Measurements from ENCODE around the gene GLI3. TPM values are rescaled to one million over a fixed set of nuclear protein-coding genes. Genes with fewer than 3 reads are reported as not detected.

GLI3 gene
- total RNA-seq, 3 donors from 2014 or later = 0.03 to 0.24 (median 0.13) TPM

- H3K4me3 Mint-ChIP-seq = no peak overlapping the region
- peaks cover 11% of the 10 kb centered on the region for H3K27me3 Mint-ChIP-seq (ENCODE audit: low read depth)
- no peaks in the 10 kb centered on the region for H3K36me3 Mint-ChIP-seq (ENCODE audit: insufficient read depth)
- H3K9me3 Mint-ChIP-seq = no peaks in the 10 kb centered on the region
- H3K4me1 Mint-ChIP-seq (ENCODE audit: low read depth) = no peaks in the 10 kb centered on the region
- ATAC-seq (no peak), DNase-seq (no peak)
These were observed 215.0 kb downstream of the GLI3 start for GRCh38 chr7:42022056-42022455.

GRCh38 chr7:42021631-42022030 lies 215.4 kb downstream of the GLI3 start:
- Mint-ChIP-seq H3K9me3 (no peaks in the 10 kb centered on the region), H3K27me3 (ENCODE audit: low read depth) (peaks cover 11% of the 10 kb centered on the region), H3K4me3 (no peak overlapping the region), H3K4me1 (ENCODE audit: low read depth) (no peaks in the 10 kb centered on the region), H3K36me3 (ENCODE audit: insufficient read depth) (no peaks in the 10 kb centered on the region)
- no peak for DNase-seq
- ATAC-seq = no peak

- ATAC-seq (no peak), DNase-seq (no peak)
- H3K4me3 Mint-ChIP-seq = no peak overlapping the region
- no peaks in the 10 kb centered on the region for H3K36me3 Mint-ChIP-seq (ENCODE audit: insufficient read depth)
- H3K4me1 Mint-ChIP-seq (ENCODE audit: low read depth) = no peaks in the 10 kb centered on the region
- H3K9me3 Mint-ChIP-seq = peaks cover under 1% of the 10 kb centered on the region
- H3K27me3 Mint-ChIP-seq (ENCODE audit: low read depth) = peaks cover 1% of the 10 kb centered on the region
These were observed 216.9 kb downstream of the GLI3 start for GRCh38 chr7:42020061-42020460.

GRCh38 chr7:42017349-42017986 lies 219.5 kb downstream of the GLI3 start:
- DNase-seq (no peak), ATAC-seq (no peak)
- H3K9me3 Mint-ChIP-seq = peaks cover 15% of the 10 kb centered on the region
- H3K36me3 Mint-ChIP-seq (ENCODE audit: insufficient read depth) = no peaks in the 10 kb centered on the region
- no peaks in the 10 kb centered on the region for H3K4me1 Mint-ChIP-seq (ENCODE audit: low read depth)
- peaks cover 4% of the 10 kb centered on the region for H3K27me3 Mint-ChIP-seq (ENCODE audit: low read depth)
- H3K4me3 Mint-ChIP-seq = no peak overlapping the region

GRCh38 chr7:42016517-42016916 lies 220.5 kb downstream of the GLI3 start:
- peaks cover 15% of the 10 kb centered on the region for H3K9me3 Mint-ChIP-seq
- ATAC-seq (no peak), DNase-seq (no peak)
- H3K27me3 Mint-ChIP-seq (ENCODE audit: low read depth) = peaks cover 4% of the 10 kb centered on the region
- H3K4me3 Mint-ChIP-seq = no peak overlapping the region
- H3K36me3 Mint-ChIP-seq (ENCODE audit: insufficient read depth) = no peaks in the 10 kb centered on the region
- no peaks in the 10 kb centered on the region for H3K4me1 Mint-ChIP-seq (ENCODE audit: low read depth)

- DNase-seq = no peak
- no peaks in the 10 kb centered on the region for H3K4me1 Mint-ChIP-seq (ENCODE audit: low read depth)
- no peak overlapping the region for H3K4me3 Mint-ChIP-seq
- H3K9me3 Mint-ChIP-seq = peaks cover 15% of the 10 kb centered on the region
- ATAC-seq = no peak
- peaks cover 2% of the 10 kb centered on the region for H3K27me3 Mint-ChIP-seq (ENCODE audit: low read depth)
- no peaks in the 10 kb centered on the region for H3K36me3 Mint-ChIP-seq (ENCODE audit: insufficient read depth)
These were observed 222.1 kb downstream of the GLI3 start for GRCh38 chr7:42014625-42015618.

GRCh38 chr7:42012786-42013360 lies 224.1 kb downstream of the GLI3 start:
- ATAC-seq (no peak), DNase-seq (no peak)
- no peak overlapping the region for H3K4me3 Mint-ChIP-seq
- no peaks in the 10 kb centered on the region for H3K4me1 Mint-ChIP-seq (ENCODE audit: low read depth)
- peaks cover 15% of the 10 kb centered on the region for H3K9me3 Mint-ChIP-seq
- no peaks in the 10 kb centered on the region for H3K36me3 Mint-ChIP-seq (ENCODE audit: insufficient read depth)
- peaks cover 2% of the 10 kb centered on the region for H3K27me3 Mint-ChIP-seq (ENCODE audit: low read depth)

GRCh38 chr7:42012313-42012712 lies 224.7 kb downstream of the GLI3 start:
- Mint-ChIP-seq H3K36me3 (ENCODE audit: insufficient read depth) (no peaks in the 10 kb centered on the region), H3K27me3 (ENCODE audit: low read depth) (peaks cover 2% of the 10 kb centered on the region), H3K9me3 (peaks cover 15% of the 10 kb centered on the region), H3K4me1 (ENCODE audit: low read depth) (no peaks in the 10 kb centered on the region), H3K4me3 (no peak overlapping the region)
- ATAC-seq (no peak), DNase-seq (no peak)

GRCh38 chr7:42011846-42012245 lies 225.2 kb downstream of the GLI3 start:
- ATAC-seq = no peak
- no peaks in the 10 kb centered on the region for H3K36me3 Mint-ChIP-seq (ENCODE audit: insufficient read depth)
- DNase-seq = no peak
- H3K27me3 Mint-ChIP-seq (ENCODE audit: low read depth) = peaks cover 2% of the 10 kb centered on the region
- no peak overlapping the region for H3K4me3 Mint-ChIP-seq
- H3K4me1 Mint-ChIP-seq (ENCODE audit: low read depth) = no peaks in the 10 kb centered on the region
- H3K9me3 Mint-ChIP-seq = peaks cover 15% of the 10 kb centered on the region

GRCh38 chr7:42010751-42011150 lies 226.3 kb downstream of the GLI3 start:
- ATAC-seq = no peak
- Mint-ChIP-seq H3K36me3 (ENCODE audit: insufficient read depth) (no peaks in the 10 kb centered on the region), H3K4me1 (ENCODE audit: low read depth) (no peaks in the 10 kb centered on the region), H3K9me3 (peaks cover 15% of the 10 kb centered on the region), H3K27me3 (ENCODE audit: low read depth) (peaks cover 2% of the 10 kb centered on the region), H3K4me3 (no peak overlapping the region)
- no peak for DNase-seq

GRCh38 chr7:42006801-42007513 lies 230.1 kb downstream of the GLI3 start:
- no peaks in the 10 kb centered on the region for H3K4me1 Mint-ChIP-seq (ENCODE audit: low read depth)
- no peaks in the 10 kb centered on the region for H3K9me3 Mint-ChIP-seq
- no peak for DNase-seq
- no peak for ATAC-seq
- H3K36me3 Mint-ChIP-seq (ENCODE audit: insufficient read depth) = no peaks in the 10 kb centered on the region
- H3K27me3 Mint-ChIP-seq (ENCODE audit: low read depth) = no peaks in the 10 kb centered on the region
- H3K4me3 Mint-ChIP-seq = no peak overlapping the region

GRCh38 chr7:42002654-42003053 lies 234.4 kb downstream of the GLI3 start:
- no peak for ATAC-seq
- H3K27me3 Mint-ChIP-seq (ENCODE audit: low read depth) = peaks cover 4% of the 10 kb centered on the region
- H3K4me1 Mint-ChIP-seq (ENCODE audit: low read depth) = no peaks in the 10 kb centered on the region
- no peak overlapping the region for H3K4me3 Mint-ChIP-seq
- DNase-seq = no peak
- no peaks in the 10 kb centered on the region for H3K36me3 Mint-ChIP-seq (ENCODE audit: insufficient read depth)
- H3K9me3 Mint-ChIP-seq = no peaks in the 10 kb centered on the region

GRCh38 chr7:41999736-42000283 lies 237.2 kb downstream of the GLI3 start:
- Mint-ChIP-seq H3K4me3 (no peak overlapping the region), H3K36me3 (ENCODE audit: insufficient read depth) (no peaks in the 10 kb centered on the region), H3K4me1 (ENCODE audit: low read depth) (no peaks in the 10 kb centered on the region), H3K9me3 (no peaks in the 10 kb centered on the region), H3K27me3 (ENCODE audit: low read depth) (peaks cover 4% of the 10 kb centered on the region)
- no peak for ATAC-seq
- no peak for DNase-seq

- Mint-ChIP-seq H3K4me1 (ENCODE audit: low read depth) (no peaks in the 10 kb centered on the region), H3K4me3 (no peak overlapping the region), H3K36me3 (ENCODE audit: insufficient read depth) (no peaks in the 10 kb centered on the region), H3K27me3 (ENCODE audit: low read depth) (peaks cover 4% of the 10 kb centered on the region), H3K9me3 (no peaks in the 10 kb centered on the region)
- ATAC-seq = no peak
- no peak for DNase-seq
These were observed 239.0 kb downstream of the GLI3 start for GRCh38 chr7:41998041-41998440.
